Thyroid gland (tissue), 4 donors: ENCODE measurements around the gene TMEM255B.
"Not testable (repeated sequence)": the region's sequence is repeated elsewhere in the genome, so short reads cannot be mapped to it uniquely, and the experiment has no call there.

Experiments
- POLR2A ChIP-seq, 2 donors: fragments of 450-650 bp; IDR thresholded peaks; one replicate each; pipeline ENCODE4 v1.6.1; 2017; ENCODE audit warnings: antibody characterized with exemption in 2 of 2, mild to moderate bottlenecking in 2 of 2, moderate library complexity in 1 of 2
- TF ChIP-seq, protein P1 (sequence below), 6 experiments: fragments of 200-600 bp in 3 of 6; fragments of 450-650 bp in 3 of 6; sonication (generic) in 3 of 6; IDR thresholded peaks; one replicate each; pipeline ENCODE4 v1.5.1; 2016 to 2019; ENCODE audit warnings: antibody characterized with exemption in 6 of 6, mild to moderate bottlenecking in 2 of 6, inconsistent platforms in 1 of 6, moderate library complexity in 1 of 6

GRCh38 chr13:113726106-113726821, 32.8 kb upstream of the TMEM255B start:
- TF ChIP-seq, protein P1, sequence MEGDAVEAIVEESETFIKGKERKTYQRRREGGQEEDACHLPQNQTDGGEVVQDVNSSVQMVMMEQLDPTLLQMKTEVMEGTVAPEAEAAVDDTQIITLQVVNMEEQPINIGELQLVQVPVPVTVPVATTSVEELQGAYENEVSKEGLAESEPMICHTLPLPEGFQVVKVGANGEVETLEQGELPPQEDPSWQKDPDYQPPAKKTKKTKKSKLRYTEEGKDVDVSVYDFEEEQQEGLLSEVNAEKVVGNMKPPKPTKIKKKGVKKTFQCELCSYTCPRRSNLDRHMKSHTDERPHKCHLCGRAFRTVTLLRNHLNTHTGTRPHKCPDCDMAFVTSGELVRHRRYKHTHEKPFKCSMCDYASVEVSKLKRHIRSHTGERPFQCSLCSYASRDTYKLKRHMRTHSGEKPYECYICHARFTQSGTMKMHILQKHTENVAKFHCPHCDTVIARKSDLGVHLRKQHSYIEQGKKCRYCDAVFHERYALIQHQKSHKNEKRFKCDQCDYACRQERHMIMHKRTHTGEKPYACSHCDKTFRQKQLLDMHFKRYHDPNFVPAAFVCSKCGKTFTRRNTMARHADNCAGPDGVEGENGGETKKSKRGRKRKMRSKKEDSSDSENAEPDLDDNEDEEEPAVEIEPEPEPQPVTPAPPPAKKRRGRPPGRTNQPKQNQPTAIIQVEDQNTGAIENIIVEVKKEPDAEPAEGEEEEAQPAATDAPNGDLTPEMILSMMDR (IDR thresholded peaks at IDR 0.05) = not testable (repeated sequence)
- not testable (repeated sequence) for TF ChIP-seq POLR2A (IDR thresholded peaks at IDR 0.05)
